ENCODE data around the gene ADAP1. TPM values are rescaled to one million over a fixed set of nuclear protein-coding genes. Genes with fewer than 3 reads are reported as not detected.
"Not testable (repeated sequence)": the region's sequence is repeated elsewhere in the genome, so short reads cannot be mapped to it uniquely, and the experiment has no call there.

ADAP1 gene
- total RNA-seq, 1 donor from 2014 or later: 26.9 TPM

DNA sequence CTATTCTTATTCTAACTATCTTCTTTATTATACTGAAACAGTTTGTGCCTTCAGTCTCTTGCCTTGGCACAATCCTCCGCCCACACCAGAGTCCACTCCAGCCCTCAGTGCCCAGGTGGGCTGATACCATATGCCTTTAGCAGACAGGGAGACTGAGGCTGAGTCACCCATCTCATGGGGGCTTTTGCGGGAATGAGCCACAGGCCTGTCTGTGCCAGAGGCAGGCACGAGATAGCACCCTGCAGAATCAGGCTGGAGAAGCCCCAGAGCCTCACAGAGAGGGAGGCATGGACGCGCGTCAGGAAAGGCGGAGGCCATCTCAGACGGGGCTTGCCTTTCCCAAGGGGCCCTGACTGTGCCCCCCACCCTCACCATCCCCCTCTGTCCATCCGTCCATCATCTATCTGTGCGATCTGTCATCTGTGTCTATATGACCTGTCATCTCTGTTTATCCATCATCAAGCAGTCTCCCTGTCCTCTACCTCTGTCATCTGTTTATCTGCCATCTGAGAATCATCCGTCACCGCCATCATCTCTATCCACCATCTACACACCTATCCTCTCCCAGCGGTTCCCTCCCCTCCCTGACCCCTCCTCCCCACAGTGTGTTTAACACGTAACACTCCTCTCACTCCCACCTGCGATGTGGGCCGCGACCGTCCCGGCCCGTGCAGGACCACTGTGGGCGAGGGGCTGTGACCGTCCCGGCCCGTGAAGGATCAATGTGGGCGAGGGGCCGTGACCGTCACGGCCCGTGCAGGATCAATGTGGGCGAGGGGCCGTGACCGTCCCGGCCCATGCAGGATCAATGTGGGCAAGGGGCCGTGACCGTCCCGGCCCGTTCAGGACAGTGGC lies 7.3 kb upstream of the ADAP1 start:
- Histone ChIP-seq H3K4me3 (ENCODE audit: low read depth, low read length) (no peak overlapping the region), H3K36me3 (ENCODE audit: control insufficient read depth, insufficient read depth, low read length) (no peaks in the 10 kb centered on the region), H3K27me3 (ENCODE audit: control insufficient read depth, insufficient read depth, low read length) (no peaks in the 10 kb centered on the region)
- TF ChIP-seq, protein P1, sequence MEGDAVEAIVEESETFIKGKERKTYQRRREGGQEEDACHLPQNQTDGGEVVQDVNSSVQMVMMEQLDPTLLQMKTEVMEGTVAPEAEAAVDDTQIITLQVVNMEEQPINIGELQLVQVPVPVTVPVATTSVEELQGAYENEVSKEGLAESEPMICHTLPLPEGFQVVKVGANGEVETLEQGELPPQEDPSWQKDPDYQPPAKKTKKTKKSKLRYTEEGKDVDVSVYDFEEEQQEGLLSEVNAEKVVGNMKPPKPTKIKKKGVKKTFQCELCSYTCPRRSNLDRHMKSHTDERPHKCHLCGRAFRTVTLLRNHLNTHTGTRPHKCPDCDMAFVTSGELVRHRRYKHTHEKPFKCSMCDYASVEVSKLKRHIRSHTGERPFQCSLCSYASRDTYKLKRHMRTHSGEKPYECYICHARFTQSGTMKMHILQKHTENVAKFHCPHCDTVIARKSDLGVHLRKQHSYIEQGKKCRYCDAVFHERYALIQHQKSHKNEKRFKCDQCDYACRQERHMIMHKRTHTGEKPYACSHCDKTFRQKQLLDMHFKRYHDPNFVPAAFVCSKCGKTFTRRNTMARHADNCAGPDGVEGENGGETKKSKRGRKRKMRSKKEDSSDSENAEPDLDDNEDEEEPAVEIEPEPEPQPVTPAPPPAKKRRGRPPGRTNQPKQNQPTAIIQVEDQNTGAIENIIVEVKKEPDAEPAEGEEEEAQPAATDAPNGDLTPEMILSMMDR (IDR thresholded peaks at IDR 0.05; ENCODE audit: insufficient read depth, low read length, severe bottlenecking): no peak
- no peak for DNase-seq (ENCODE audit: low read depth)
- FAIRE-seq: no peak

DNA sequence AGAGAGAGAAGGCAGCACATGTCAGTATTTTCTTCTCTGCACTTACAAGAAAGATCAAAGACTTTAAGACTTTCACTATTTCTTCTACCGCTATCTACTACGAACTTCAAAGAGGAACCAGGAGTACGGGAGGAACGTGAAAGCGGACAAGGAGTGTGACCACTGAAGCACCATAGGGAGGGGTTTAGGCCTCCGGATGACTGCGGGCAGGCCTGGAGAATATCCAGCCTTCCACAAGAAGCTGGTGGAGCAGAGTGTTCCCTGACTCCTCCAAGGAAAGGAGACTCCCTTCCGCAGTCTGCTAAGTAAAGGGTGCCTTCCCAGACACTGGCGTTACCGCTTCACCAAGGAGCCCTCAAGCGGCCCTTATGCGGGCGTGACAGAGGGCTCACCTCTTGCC lies 6.5 kb upstream of the ADAP1 start:
- H3K4me3 ChIP-seq (ENCODE audit: low read depth, low read length); H3K36me3 ChIP-seq (ENCODE audit: control insufficient read depth, insufficient read depth, low read length); DNase-seq (ENCODE audit: low read depth); FAIRE-seq; H3K27me3 ChIP-seq (ENCODE audit: control insufficient read depth, insufficient read depth, low read length): not testable (repeated sequence)

DNA sequence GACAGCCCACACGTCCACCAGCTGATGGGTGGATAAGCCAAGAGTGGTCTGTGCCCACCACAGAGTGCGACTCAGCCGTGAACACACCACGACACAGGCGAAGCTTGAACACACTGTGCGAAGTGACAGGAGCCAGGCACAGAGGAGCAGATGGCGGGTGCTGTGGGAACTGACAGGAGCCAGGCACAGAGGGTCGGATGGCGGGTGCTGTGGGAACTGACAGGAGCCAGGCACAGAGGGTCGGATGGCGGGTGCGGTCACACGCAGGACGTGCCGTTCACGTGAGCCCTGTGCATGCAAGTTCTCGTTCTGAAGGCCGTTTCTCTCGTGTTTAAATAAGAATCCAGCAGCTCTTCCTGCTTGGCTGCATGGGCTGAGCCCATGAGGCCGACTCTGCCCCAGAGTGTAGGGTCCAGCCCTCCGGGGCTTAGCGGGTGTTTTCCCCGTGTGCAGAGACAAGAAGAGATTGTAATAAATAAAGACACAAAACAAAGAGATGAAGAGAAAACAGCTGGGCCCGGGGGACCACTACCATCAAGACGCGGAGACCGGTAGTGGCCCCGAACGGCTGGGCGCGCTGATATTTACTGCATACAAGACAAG lies 5.9 kb upstream of the ADAP1 start:
- DNase-seq (ENCODE audit: low read depth) (no peak), FAIRE-seq (no peak)
- TF ChIP-seq, protein P1 (IDR thresholded peaks at IDR 0.05; ENCODE audit: insufficient read depth, low read length, severe bottlenecking): no peak
- H3K27me3 ChIP-seq (ENCODE audit: control insufficient read depth, insufficient read depth, low read length): peaks cover under 1% of the 10 kb centered on the region
- no peak overlapping the region for H3K4me3 ChIP-seq (ENCODE audit: low read depth, low read length)
- H3K36me3 ChIP-seq (ENCODE audit: control insufficient read depth, insufficient read depth, low read length): no peaks in the 10 kb centered on the region

DNA sequence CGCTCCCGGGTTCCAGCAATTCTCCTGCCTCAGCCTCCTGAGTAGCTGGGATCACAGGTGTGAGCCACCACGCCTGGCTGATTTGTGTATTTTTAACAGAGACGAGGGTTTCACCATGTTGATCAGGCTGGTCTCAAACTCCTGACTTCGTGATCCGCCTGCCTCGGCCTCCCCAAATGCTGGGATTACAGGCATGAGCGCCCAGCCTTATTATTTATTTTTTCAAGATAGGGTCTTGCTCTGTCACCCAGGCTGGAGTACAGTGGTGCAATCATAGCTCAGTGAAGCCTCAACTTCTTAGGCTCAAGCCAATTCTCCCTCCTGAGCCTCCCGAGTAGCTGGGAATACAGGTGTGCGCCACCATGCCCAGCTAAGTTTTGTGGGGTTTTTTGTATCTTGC lies 5.3 kb upstream of the ADAP1 start:
- not testable (repeated sequence) for H3K36me3 ChIP-seq (ENCODE audit: control insufficient read depth, insufficient read depth, low read length); H3K4me3 ChIP-seq (ENCODE audit: low read depth, low read length); DNase-seq (ENCODE audit: low read depth); FAIRE-seq; H3K27me3 ChIP-seq (ENCODE audit: control insufficient read depth, insufficient read depth, low read length)

DNA sequence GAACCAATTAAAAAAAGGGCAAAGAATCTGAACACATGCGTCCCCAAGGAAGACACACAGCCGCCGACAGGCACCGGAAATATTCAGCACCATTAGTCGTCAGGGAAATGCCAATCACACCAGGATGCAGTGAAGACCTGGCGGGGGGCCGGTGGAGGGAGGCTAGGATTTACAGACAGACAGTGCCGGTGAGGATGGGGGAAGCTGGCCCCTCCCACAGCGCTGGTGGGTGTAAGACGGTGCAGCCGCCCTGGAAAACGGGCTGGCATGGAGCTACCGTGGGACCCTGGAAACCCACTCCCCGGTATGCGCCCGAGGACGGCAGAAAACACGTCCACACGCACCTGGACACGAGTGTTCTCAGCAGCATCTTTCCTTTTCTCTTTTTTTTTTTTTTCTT lies 4.8 kb upstream of the ADAP1 start:
- FAIRE-seq: no peak
- H3K4me3 ChIP-seq (ENCODE audit: low read depth, low read length): no peak overlapping the region
- no peaks in the 10 kb centered on the region for H3K36me3 ChIP-seq (ENCODE audit: control insufficient read depth, insufficient read depth, low read length)
- peaks cover 2% of the 10 kb centered on the region for H3K27me3 ChIP-seq (ENCODE audit: control insufficient read depth, insufficient read depth, low read length)
- no peak for DNase-seq (ENCODE audit: low read depth)
- TF ChIP-seq, protein P1 (IDR thresholded peaks at IDR 0.05; ENCODE audit: insufficient read depth, low read length, severe bottlenecking): no peak

DNA sequence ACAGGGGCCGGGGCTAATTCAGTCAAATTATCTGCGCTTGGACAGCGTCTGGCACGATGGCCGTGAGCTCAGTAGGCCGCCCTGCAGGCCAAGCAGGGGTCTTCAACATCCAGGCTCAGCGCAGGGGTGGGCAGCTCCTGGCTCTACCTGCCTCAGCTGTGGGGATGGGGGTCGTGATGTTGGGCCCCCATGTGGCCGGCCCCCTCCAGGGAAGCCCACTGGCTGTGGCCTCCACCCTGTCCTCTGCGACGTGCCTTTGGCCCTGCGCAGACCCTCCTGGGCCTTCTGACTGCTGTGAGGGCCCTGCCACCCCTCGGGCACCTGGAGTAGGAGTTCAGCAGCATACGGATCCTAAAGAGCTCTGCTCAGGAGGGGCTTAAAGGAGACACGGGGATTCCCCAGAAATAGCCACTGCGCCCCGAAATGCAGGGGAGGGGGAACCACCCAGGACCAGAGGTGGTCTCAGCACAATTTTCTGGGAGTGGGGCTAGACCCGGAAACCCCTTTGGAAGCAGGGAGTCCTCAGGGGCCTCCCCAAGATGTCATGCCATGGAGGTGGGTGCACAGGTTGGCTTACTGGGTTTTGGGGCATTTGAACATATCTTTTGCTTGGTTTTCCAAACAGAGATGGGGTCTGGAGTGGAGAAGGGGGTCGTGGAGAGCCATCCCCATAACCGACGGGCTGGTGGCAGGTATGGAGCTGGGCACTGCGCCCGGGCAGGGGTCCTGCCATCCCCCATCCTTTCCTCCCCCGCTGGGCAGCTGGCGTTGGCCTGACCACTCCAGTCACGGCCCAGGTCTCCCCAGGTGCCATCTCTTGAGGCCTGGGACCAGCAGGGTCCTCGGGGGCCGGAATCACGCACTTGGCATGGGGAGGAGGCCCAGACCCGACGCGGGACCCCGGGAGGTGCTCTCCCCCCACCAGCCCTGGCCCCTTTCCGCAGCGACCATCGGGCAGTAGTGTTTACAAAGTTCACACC lies 4.0 kb upstream of the ADAP1 start:
- FAIRE-seq (no peak), DNase-seq (ENCODE audit: low read depth) (no peak)
- H3K27me3 ChIP-seq (ENCODE audit: control insufficient read depth, insufficient read depth, low read length): peaks cover 2% of the 10 kb centered on the region
- TF ChIP-seq, protein P1 (IDR thresholded peaks at IDR 0.05; ENCODE audit: insufficient read depth, low read length, severe bottlenecking): no peak
- no peaks in the 10 kb centered on the region for H3K36me3 ChIP-seq (ENCODE audit: control insufficient read depth, insufficient read depth, low read length)
- no peak overlapping the region for H3K4me3 ChIP-seq (ENCODE audit: low read depth, low read length)
